ENCODE measurements around the gene P3H1.
"Not testable (repeated sequence)": the region's sequence is repeated elsewhere in the genome, so short reads cannot be mapped to it uniquely, and the experiment has no call there.

DNA sequence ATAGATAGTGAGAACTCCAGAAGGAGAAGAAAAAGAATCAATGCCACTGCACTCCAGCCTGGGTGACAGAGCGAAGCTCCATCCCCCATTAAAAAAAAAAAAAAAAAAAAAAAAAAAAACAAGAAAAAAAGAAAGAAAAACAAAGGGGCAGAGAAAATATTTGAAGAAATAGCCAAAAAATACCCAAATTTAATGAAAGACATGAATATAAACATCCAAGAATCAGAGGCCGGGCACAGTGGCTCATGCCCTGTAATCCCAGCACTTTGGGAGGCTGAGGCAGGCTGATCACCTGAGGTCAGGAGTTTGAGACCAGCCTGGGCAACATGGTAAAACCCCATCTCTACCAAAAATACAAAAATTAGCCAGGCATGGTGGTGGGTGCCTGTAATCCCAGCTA, 44.4 kb downstream of the P3H1 start:
- not testable (repeated sequence) for TF ChIP-seq POLR2A, POLR2AphosphoS5 (IDR thresholded peaks at IDR 0.05)
- TF ChIP-seq, protein P1, sequence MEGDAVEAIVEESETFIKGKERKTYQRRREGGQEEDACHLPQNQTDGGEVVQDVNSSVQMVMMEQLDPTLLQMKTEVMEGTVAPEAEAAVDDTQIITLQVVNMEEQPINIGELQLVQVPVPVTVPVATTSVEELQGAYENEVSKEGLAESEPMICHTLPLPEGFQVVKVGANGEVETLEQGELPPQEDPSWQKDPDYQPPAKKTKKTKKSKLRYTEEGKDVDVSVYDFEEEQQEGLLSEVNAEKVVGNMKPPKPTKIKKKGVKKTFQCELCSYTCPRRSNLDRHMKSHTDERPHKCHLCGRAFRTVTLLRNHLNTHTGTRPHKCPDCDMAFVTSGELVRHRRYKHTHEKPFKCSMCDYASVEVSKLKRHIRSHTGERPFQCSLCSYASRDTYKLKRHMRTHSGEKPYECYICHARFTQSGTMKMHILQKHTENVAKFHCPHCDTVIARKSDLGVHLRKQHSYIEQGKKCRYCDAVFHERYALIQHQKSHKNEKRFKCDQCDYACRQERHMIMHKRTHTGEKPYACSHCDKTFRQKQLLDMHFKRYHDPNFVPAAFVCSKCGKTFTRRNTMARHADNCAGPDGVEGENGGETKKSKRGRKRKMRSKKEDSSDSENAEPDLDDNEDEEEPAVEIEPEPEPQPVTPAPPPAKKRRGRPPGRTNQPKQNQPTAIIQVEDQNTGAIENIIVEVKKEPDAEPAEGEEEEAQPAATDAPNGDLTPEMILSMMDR (IDR thresholded peaks at IDR 0.05): not testable (repeated sequence)

Data from prostate gland (tissue), 2 donors.